Epithelial cell of proximal tubule (primary cell): Measurements from ENCODE around the gene GGACT. TPM values are rescaled to one million over a fixed set of nuclear protein-coding genes. Genes with fewer than 3 reads are reported as not detected.
"Not testable (repeated sequence)": the region's sequence is repeated elsewhere in the genome, so short reads cannot be mapped to it uniquely, and the experiment has no call there.

ENCODE experiments used
- DNase-seq: peaks from one replicate; pipeline ENCODE4 v3.0.0-alpha.2; 2011; ENCODE audit warnings: low read depth
- H3K4me3 ChIP-seq: 2 replicates; pipeline ENCODE4 v1.5.1; 2011; ENCODE audit warnings: low read depth, mild to moderate bottlenecking, low read length
- CTCF ChIP-seq: conservative IDR thresholded peaks from 2 replicates; pipeline ENCODE4 v1.5.1; 2012; ENCODE audit warnings: low read depth, mild to moderate bottlenecking, low read length
- total RNA-seq: library from RNA; depleted of rRNA; stranded (reverse); fragments of >200 nt; gene quantifications from 2 replicates; pipeline ENCODE4 v1.2.3, GENCODE V29; 2015

The GGACT gene
- total RNA-seq, 1 donor from 2014 or later, result 5.2 TPM

GRCh38 chr13:100527644-100528043 lies 60.9 kb downstream of the GGACT start:
- no peak for TF ChIP-seq CTCF
- no peak for DNase-seq

DNA sequence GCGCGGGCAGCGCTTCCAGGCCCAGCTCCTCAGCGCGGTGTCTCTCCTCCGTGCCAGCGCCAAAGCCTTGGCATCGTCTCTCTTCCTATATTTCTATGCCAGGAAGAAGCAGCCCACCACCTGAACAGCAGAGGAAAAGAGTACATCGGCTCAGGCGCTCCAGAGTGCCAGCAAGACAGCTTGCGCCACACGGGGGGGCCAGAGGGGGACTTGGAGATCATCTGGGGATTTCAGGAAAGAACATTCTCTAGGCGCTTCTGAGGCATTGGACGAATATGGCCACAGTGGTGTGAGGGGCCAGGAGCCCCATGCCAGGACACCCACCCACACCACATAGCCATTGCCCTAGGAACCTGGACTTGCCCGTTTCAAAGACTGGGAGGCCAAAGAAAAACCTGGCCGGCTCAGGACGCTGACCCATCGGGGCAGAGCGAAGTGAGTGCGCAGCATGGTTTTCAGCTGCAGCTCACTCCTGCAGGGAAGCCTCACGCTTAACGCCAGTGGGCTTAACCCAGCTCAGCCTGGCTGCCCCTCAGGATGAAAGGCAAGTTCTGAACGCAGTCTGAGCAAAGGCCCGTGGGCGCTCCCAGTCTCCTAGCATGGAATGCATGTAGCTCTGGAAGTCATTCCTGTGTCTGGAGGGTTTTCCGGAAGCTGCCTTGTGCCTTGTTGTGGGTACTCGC lies 62.1 kb downstream of the GGACT start:
- H3K4me3 ChIP-seq, result no peak overlapping the region
- TF ChIP-seq CTCF, result no peak
- no peak for DNase-seq

More at GRCh38 chr13:100527644-100528043, 60.9 kb downstream of the GGACT start:
- no peak overlapping the region for H3K4me3 ChIP-seq

- no peak for DNase-seq
- no peak for TF ChIP-seq CTCF
- H3K4me3 ChIP-seq, result no peak overlapping the region
Measured at GRCh38 chr13:100525453-100526317, 62.9 kb downstream of the GGACT start.

GRCh38 chr13:100524688-100525087 lies 63.9 kb downstream of the GGACT start:
- not testable (repeated sequence) for H3K4me3 ChIP-seq, DNase-seq

DNA sequence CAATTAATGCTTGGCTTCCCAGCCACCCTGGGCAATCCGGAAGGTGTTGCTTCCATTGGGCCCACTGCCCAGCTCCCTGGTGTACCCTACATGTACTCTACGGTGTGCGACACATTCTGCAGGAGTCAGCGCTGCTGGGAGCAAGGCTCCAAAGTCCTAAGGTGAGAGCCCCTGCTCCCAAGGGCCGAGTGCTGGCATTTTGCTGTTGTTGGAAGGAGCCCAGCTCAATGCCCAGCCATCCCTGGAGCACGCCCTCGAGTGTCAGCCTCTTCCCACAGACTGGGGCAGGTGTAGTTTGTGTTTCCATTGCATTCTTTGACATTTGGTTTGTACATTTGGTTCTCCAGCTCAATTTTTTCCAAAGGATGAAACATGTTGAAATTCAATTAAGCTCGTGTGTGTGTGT lies 64.6 kb downstream of the GGACT start:
- TF ChIP-seq CTCF, result no peak
- no peak overlapping the region for H3K4me3 ChIP-seq
- no peak for DNase-seq

DNA sequence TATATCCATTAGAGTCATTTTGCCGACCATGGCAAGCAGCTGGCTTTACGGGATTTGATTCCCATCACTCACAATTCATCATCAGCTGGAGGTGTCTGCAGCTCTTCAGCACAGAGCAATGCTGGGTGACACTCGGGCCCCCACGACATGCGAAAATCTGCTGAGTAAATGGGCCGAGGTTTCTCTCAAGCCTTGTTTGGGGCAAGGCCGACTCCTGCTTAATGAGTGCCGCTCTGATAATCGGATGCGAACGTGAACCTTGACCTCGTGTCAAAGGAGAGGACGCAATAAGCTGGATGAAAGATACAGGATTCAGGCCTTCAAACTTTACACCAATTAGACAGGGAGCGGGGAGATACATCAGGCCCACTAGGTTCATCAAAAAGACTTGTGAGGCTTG lies 65.2 kb downstream of the GGACT start:
- no peak overlapping the region for H3K4me3 ChIP-seq
- no peak for DNase-seq
- TF ChIP-seq CTCF, result no peak

- no peak for TF ChIP-seq CTCF
- no peak for DNase-seq
- H3K4me3 ChIP-seq, result no peak overlapping the region
Measured at GRCh38 chr13:100522618-100523309, 65.8 kb downstream of the GGACT start.
